Calu3 (cell line): ENCODE measurements around the gene GIPC3. TPM values are rescaled to one million over a fixed set of nuclear protein-coding genes. Genes with fewer than 3 reads are reported as not detected.

Experiments
- BruUV-seq: library from RNA; stranded (reverse); fragments of 400-500 nt; replicated peaks from 2 replicates; lab custom pipeline; 2021; lab: Mats Ljungman, UMichigan
- CTCF ChIA-PET: fragments of 300-600 bp; sonication (Branson Sonifier 250); formaldehyde crosslinking; loops from one replicate; lab custom pipeline; 2022; ENCODE audit warnings: antibody characterized with exemption; lab: Charles Lee
- DNase-seq: peaks from one replicate; pipeline ENCODE4 v3.0.0; 2022
- H3K27ac Mint-ChIP-seq: one replicate; pipeline ENCODE4 v1.8.0; 2022; ENCODE audit warnings: mixed read lengths; ENCODE audit not compliant: unreplicated experiment
- H3K27me3 Mint-ChIP-seq: one replicate; pipeline ENCODE4 v1.8.0; 2022; ENCODE audit warnings: mixed read lengths; ENCODE audit not compliant: unreplicated experiment
- H3K36me3 Mint-ChIP-seq: one replicate; pipeline ENCODE4 v1.8.0; 2022; ENCODE audit warnings: mild to moderate bottlenecking, moderate library complexity, mixed read lengths; ENCODE audit not compliant: insufficient read depth, unreplicated experiment
- H3K4me1 Mint-ChIP-seq: one replicate; pipeline ENCODE4 v1.8.0; 2022; ENCODE audit warnings: mild to moderate bottlenecking, low read depth, mixed read lengths; ENCODE audit not compliant: unreplicated experiment
- H3K4me3 Mint-ChIP-seq: one replicate; pipeline ENCODE4 v1.8.0; 2022; ENCODE audit warnings: mild to moderate bottlenecking, low read depth, moderate library complexity, mixed read lengths; ENCODE audit not compliant: unreplicated experiment
- H3K9me3 Mint-ChIP-seq: one replicate; pipeline ENCODE4 v1.8.0; 2022; ENCODE audit warnings: low read depth, mixed read lengths; ENCODE audit not compliant: unreplicated experiment
- CTCF ChIP-seq: fragments of 200-600 bp; IDR thresholded peaks from one replicate; pipeline ENCODE4 v1.8.0; 2022; ENCODE audit warnings: antibody characterized with exemption; ENCODE audit not compliant: unreplicated experiment
- intact Hi-C: fragments of 100-400 bp; cut with micrococcal nuclease; formaldehyde crosslinking; loops from one replicate; pipeline ENCODE4 v1.10.0; 2022; ENCODE audit not compliant: unreplicated experiment
- total RNA-seq: library from RNA; stranded (reverse); gene quantifications from 2 replicates; pipeline ENCODE4 v1.2.3, GENCODE V29; 2022

Gene GIPC3
- total RNA-seq, 1 experiment from 2014 or later: not detected

- Mint-ChIP-seq H3K27ac (no peak overlapping the region), H3K4me3 (no peak overlapping the region), H3K36me3 (peaks cover 11% of the 10 kb centered on the region), H3K4me1 (no peaks in the 10 kb centered on the region), H3K9me3 (no peaks in the 10 kb centered on the region), H3K27me3 (no peaks in the 10 kb centered on the region)
- no peak for DNase-seq
- TF ChIP-seq CTCF: no peak
- no TSS peak for BruUV-seq
- intact Hi-C loops: no loop called here
- CTCF ChIA-PET: no interaction called here
These were observed 53.2 kb downstream of the GIPC3 start for GRCh38 chr19:3638208-3639193.

- BruUV-seq: no TSS peak
- Mint-ChIP-seq H3K36me3 (peaks cover 12% of the 10 kb centered on the region), H3K27ac (no peak overlapping the region), H3K4me3 (no peak overlapping the region), H3K9me3 (no peaks in the 10 kb centered on the region), H3K4me1 (no peaks in the 10 kb centered on the region), H3K27me3 (no peaks in the 10 kb centered on the region)
- CTCF ChIA-PET: no interaction called here
- DNase-seq: no peak
- intact Hi-C loops: no loop called here
- no peak for TF ChIP-seq CTCF
These were observed 54.2 kb downstream of the GIPC3 start for GRCh38 chr19:3639479-3639878.

GRCh38 chr19:3641515-3642269 is 56.4 kb downstream of the GIPC3 start:
- CTCF ChIA-PET: no interaction called here
- BruUV-seq: no TSS peak

More at GRCh38 chr19:3641515-3642269, 56.4 kb downstream of the GIPC3 start:
- Mint-ChIP-seq H3K36me3 (peaks cover 12% of the 10 kb centered on the region), H3K9me3 (no peaks in the 10 kb centered on the region), H3K4me1 (no peaks in the 10 kb centered on the region), H3K4me3 (no peak overlapping the region), H3K27me3 (no peaks in the 10 kb centered on the region), H3K27ac (no peak overlapping the region)
- DNase-seq: no peak
- intact Hi-C loops: no loop called here
- no peak for TF ChIP-seq CTCF
